Activated gamma-delta T cell treated with anti-CD3 and anti-CD28 coated beads, Interleukin-2, amount 50 U/mL, for 16 hours (primary cell): ENCODE results near the gene ASTN2.

Experiments
- DNase-seq: peaks from one replicate; pipeline ENCODE4 v3.0.0-alpha.2; 2020; ENCODE audit warnings: low read depth

The ASTN2 gene

DNA sequence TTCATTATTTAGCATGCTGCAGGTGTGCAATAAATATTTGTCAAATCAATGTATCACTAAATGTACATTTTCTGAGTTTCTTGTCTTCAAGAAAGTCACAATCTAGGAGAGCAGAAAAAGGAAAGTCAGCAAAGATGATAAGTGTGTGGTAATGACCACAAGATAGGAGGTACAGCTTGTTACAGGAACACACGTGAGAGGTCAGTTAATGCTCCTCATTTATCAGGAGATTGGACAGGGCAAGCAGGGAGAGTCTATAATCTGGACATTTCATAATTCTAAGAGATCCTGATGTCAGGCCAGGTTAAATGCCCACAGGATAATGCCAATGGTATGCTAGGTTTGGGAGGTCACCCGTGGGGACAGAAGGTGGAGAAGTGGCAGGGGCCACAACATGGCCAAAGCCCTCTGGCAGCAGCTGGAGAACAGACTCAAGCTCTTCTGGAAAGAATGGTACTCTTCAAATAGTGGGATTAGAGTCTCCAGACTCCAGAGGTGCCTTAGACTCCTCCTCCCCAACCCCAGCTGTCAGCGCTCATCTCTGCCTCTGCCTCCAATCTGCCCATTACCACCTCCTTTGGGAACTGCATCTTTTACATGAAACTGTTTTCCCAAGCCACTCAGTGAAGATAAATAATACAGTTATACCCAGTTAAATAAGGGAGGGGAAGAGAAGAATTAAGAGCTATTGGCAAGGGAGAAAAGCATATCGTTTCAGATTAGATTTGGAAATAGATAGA lies 114.3 kb downstream of the ASTN2 start:
- DNase-seq = no peak

DNA sequence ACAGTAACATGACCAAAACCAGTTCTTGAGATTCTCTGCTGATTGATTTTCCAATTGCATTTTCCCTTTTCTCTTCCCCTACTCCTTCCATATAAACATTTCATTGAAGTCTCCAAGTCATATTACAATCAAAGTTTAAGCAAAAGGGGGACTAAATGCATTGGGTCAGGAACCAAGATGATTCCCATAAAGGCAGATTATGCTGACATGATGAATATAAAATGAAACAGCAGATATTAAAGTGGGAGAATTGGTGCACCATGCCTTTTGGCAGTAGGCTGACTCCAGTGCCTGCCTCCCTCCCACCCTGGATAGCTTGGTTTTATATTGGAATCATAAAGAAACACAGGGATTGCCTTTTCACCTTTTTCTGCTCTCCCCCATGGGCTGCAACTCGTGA lies 118.4 kb downstream of the ASTN2 start:
- no peak for DNase-seq

DNA sequence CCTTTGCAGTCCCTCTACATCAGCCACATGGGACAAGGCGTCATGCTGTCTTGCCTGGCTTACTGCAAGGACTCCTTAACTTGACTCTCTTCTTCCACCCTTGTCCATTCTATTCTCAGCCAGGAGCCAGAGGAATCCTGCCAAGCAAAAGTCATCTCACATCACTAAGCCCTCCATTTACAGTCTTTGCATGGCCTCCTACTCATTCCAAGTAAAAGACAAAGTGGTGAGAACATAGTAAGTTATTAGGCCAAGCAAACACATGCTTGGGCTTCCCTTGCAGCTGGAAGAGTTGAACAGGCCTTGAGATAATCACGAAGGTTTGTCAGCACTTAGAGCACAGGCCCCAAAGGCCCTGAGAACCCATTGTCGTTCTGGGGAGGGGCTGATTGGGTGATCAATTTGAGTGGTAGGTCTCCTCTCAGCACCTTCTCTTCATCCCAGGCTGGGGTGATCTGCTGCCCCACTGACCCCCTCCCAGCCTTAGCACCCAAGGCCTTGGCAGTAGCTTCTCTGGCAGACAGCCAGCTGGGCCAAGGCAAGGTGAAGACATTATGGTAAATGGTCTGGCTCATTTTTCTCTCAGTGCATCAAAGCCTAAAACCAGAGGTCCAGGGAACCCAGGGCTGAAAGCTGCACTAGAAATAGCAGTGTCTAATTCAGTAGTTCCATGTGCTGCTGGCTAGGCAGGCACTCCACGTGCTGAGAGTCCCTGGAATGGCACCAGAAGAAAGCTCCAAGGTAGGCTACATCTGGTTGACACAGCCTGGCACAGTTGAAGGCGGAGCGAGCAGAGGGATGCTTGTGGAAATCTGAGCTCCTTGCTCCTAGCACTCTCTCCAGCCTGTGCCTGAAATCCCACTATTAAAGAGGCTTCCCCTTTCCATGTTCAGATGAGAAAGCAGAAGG lies 121.4 kb downstream of the ASTN2 start:
- DNase-seq = no peak

DNA sequence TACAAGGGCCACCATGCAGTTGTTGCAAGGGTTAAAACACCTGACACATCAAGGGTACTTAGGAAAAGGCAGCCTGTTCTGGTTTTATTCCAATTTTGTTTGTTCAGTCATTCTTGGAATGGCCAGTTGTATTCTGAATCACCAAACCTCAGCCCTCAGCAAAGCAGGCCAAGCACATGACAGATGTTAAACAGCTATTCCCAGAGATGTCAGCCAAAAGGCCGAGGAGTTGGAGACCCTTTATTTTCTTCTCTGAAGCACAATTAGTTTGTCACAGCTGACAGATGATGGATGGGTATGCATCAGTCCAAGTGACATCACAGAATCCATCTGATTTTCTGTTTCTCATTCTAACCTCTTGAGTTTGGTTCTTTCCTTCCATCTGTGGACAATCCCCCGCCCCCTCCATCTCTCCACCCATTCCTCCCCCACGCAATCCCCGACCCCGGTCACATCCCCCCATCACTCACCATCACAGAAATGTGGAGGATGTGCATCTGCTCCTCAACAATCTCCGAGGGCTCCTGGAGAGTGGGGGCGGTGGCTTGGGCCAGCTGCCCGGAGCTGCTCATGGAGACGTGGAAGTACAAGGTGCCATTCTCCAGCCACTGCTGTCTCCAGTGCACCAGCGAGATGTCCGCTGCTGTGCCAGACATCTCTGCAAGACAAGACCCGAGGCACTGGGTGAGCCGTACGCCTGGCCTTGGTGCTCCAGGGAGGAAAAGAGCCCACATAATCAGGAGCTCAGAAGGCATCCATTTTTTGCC lies 123.8 kb downstream of the ASTN2 start:
- no peak for DNase-seq

DNA sequence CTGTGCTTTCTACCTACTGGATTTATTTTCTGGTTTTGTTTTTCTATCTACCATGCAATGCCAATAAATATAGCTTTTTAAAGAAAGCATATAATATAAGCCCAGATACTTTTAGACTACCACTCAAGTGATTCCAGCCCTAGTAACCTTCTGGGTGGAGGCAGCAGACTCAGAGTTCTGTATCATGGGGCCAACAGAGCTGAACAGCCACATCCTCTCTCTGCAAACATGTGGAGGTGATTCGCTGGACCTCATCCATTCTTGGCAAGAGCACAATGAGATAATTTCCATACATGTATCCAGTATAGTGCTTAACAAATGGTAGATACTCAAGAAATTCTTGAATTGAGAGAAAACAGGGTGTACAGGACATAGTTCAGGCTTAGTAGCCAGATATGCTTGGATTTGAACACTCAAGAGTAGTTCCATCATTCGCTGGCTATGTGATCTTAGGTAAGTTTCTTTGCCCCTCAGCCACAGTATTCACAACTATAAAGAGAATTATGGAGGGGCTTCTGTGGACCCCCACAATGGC lies 124.5 kb downstream of the ASTN2 start:
- DNase-seq = no peak

DNA sequence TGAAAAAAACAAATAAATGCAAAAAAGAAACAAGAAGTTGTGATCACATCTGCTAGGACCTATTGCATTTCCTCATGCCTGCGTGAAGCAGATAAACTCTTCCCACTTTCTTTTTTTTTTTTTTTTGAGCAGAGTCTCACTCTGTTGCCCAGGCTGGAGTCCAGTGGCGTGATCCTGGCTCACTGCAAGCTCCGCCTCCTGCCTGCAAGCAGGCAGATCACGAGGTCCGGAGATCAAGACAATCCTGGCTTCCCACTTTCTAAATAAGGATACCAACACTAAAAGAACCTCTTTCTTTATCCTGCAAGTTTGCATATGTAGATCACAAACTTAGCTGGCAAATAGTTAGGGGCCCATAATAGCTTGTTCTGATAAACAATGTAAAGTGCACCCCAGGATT lies 128.6 kb downstream of the ASTN2 start:
- no peak for DNase-seq

DNA sequence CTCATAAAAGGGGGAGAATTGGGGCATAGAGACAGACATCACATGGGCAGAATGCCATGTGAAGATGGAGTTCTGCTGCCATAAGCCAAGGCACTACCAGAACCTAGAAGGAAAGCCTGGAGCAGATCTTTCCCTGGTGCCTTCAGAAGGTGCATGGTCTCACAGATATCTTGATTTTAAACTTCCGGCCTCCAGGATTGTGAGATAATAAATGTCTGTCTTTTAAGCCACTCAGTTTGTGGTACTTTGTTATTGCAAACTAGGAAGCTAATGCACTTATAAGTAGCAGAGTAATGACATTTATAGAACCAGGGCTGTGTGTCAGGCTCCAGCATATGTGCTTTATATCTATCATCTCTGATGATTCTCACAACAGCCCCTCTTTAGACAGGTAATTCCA lies 130.4 kb downstream of the ASTN2 start:
- no peak for DNase-seq

DNA sequence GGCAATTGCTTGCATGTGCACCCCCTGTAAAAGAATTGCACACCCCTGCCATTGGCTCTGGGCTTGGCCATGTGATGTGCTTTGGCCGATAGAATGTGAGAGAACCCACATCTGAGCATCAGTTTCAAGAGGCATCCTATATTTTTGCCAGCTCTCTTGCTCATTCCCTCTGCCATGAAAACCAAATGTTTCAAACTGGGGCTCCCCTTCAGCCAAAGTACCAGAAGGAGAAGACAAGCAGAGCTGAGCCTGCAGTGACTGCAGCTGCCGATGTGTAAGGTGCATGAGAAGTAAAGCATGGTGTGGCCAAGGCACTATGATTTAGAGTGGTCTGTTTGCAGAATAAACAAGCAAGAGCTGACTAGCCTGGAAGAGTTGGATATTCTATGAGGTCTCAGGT lies 132.3 kb downstream of the ASTN2 start:
- DNase-seq = no peak

DNA sequence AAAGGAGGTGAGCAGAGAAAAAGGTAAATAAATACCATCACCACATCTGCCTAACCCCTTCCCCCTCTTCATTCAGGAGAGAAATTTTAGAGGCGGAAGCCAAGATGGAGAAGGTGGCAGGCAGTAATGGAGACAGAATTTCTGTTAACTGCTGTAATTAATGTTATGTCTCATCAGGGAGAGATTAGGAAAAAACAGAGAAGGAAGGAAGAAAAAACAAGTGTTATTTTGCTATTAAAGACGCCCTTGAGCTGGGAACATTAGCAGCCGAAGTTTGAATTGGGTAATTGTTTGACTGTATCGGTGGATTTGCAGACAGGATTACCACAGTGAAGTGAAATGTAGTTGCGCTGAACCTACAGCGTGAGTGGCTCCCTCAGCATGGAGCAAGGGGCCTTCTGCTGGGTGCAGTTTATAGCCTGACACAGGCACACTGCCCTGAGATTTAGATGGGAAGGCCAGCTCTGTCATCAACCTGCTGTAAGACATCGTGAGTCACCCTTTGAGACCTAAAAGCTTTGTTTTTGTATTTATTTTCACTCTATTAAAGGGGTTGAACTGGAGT lies 136.3 kb downstream of the ASTN2 start:
- no peak for DNase-seq

DNA sequence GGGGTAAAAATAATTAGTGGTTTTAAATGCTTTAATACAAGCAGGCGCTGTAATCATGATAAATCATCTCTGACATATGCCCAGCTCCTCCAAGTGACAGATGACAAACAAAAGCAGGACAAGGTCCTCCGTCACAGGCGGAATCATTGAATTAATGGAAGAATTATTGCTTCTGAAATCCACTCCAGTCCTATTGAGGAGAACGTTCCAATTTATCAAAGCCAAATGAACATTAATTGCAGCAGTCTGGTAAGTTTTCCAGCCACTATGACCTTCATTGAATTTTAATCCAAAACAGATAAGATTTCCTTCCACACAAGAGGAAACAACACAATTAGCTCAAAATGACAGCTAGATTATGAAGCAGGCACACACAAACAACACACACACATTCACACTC lies 136.8 kb downstream of the ASTN2 start:
- DNase-seq = no peak

DNA sequence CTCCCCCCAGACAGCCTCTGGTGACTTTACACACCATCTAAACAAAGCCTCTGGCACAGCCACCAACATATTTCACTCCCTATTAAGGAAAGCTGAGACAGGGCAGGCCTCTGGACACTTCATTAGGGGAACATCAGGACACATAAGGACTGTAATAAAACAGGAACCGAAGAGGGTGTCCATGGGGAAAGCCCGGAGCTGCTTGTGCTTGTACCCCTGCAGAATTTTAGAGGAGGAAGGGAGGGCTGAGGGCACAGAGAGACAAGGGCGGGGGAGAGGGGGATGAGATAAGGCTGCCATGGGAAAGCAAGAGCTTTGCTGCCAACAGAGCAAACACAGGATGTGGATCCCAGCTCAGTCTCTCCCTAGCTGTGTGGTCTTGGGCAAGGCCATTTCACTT lies 138.4 kb downstream of the ASTN2 start:
- DNase-seq = no peak

DNA sequence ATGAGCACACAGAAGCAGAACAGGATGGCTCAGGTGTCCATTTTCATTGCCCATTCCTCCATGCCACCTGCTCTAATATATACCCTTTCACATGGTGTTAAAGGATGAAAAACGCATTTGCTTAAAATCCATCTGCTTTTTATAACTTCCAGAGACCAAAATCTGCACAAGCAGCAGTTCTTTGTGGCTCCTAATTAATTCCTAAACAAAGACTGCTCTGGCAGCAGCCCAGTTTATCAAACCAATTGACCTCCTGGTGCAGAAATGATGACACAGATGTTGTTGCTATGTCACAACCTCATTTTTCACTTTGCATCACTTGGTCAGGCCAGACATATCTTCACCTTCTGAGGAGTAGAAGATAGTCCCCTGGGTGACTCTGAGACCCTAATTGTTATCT lies 141.2 kb downstream of the ASTN2 start:
- no peak for DNase-seq

DNA sequence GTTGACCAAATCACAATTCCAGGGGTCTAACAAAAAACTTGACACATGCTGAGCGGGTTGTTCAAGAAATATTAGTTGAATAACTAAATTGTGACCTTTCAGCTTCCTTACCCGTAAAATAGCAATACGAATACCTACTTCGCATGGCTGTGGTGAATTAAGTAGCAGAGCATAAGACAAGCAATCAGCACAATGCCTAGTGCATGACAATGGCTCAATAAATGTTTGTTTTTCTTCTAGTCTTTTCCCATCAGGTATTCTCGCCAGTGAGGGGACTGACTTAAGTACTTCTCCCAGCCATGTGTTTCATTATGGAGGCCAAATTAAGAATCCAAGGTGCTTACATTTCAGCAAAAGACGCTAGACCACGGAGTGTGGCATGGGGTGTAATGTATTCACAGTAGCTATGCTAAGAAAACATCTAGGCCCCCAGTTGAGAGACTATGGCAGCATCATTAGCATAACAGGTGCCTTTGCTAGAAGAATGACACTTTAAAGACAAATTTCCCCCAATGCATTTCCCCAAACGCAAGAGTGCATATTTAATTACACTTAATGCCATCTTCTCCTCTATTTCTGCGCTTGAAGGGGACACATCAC lies 145.9 kb downstream of the ASTN2 start:
- no peak for DNase-seq

DNA sequence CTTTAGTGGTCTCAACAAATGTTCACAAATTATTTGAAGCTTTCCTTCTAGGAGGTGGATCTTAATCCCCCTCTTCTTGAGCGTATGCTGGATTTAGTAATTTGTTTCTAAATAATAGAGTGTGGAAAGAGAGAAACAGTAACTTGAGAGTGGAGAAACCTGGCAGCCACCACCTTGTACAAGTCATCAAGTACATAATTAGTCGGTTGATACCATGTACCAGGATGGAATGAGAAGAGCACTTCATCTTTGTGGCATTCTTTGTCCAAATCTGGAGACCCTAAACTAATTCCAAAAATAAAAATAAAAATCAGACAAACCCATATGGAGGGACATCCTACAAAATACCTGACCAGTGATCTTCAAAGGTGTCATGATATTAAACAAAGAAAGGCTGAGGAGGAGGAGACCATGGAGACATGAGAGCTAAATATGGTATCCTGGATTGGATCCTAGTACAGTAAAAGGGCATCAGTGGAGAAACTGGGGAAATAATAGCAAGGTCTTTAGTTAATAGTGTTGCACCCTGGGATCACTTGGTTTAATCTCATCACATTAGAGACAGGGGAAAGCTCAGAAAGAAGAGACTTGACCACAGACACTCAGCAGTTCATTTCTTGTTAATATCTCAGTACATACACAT lies 147.9 kb downstream of the ASTN2 start:
- DNase-seq = no peak

DNA sequence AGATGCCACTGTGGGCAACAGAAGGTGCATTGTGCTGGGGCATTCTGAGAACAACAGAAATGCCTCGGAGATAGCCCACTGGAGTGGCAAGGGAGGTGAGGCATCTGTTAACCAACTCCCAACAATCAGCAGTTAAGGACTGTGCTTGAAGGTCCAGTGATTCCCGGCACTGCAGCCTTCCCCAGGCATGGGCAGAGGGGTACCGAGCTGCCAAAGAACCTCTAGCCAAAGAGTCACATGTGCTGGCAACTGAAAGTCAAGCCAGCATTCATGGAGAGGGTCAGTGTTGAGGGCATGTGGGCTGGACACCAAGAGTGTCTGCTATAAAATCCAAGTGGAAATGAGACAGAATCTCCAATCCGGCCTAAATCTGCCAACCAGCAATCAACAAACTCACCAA lies 149.6 kb downstream of the ASTN2 start:
- DNase-seq = no peak

DNA sequence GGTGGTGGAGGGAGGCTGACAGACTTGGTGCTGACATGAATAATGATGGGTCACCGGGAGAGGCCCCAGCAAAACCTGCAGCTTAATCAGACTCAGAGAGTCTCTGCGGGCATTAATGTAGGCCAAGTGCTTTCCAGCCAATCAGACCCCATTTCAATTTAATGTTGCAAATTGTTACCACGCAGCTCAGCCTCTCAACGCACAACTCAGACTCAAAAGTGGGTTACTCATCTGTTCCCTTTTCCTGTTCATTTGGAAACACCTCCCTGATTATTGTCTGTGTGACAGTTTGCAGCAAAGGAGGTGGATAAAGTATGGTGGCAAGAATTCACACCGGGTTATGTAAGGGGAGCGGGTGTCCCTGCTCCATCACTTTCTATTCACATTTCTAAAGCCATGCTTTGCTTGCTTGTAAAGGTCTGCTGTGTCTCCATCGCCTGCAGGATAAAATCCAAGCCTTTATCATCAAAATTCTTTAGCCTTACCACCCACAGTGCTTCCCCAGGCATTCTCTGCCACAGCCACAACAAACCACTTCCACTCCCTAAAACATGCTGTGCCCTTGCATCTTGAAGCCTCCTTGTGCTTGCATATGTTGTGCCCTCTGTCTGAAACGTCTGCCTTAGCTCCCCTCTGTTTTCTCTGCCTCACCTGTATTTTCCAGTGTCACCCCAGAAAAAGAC lies 156.5 kb downstream of the ASTN2 start:
- no peak for DNase-seq

DNA sequence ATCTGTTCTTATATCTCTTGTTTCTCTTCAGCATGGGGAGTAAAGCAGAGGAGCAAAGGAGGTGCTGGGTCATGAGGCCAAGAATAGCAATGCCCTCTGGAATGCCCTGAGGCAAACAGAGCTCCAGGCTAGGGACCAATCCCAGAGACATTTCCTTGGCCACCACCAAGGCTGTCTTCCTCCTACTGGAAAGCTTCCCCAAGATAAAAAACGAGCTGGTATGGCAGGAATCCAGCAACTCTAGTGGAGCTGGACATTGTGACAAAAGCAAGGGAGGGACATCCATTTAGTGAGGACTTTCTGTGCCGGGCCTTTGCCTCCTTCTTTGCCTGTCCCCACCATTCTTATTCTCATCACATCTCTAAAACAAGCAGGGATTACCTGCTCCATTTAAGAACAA lies 161.6 kb downstream of the ASTN2 start:
- DNase-seq = no peak

DNA sequence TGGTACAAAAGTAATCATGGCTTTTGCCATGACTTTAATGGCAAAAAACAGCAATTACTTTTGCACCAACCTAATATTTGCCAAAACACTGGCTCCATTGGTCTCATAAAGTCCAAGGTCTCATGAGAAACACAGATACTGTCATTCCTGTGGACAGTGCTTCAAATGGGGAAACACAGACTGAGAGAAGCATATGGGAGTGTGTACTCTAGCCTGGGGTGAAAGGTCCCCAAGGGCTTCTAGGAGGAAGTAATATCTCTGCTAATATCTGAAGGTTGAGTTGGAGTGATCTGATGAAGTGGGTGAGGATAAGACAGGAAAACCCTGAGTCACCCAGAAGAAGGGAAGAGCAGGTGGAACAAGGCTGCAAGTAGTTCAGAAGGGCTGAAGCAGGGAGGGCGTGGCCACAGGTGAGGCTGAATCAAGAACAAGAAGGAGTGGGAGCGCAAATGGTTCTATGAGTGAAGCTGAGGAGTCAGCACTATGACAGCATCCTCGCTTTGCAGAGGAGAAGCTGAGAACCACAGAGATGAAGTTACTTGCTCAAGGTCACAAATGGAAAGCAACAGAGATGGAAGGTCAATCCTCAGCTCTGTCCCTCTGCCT lies 164.1 kb downstream of the ASTN2 start:
- no peak for DNase-seq

DNA sequence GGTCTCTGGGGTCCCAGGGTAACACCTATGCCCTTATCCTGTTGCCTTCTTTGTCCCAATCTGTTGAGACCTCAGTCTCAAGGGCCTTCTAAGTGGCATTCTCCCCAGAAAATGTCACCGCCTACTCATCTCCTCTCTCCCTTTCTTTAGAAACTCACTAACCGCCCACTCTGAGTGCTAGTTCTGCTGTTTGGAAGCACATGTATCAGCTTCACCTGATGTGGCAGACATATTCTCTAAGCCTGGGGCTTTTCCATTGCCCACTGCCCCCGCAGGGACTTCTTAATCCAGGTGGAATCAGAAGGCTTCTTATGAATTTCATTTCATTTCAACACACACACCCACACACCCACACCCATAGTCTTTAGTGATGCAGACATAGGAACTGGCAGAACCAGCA lies 165.1 kb downstream of the ASTN2 start:
- DNase-seq = no peak

DNA sequence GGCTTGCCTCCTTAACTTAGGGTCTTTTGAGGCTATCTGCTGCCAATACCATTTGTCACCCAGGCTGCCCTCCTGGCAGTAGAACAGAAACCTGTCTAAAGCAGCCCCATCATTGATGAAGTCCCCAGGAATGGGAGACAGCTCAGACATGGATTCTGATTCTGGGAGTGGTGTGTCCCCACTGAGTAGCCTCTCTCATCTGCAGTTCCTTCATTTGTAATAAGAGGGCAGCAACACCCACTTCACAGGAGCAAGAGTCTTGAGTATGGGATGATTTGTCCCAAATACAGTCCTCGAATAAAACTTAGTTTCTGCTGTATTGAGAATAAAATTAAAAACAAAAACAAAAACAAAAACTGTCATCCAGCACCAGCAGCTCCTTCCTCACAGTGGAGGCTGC lies 167.6 kb downstream of the ASTN2 start:
- DNase-seq = no peak
